ENCODE measurements around the gene ASIC3.

DNA sequence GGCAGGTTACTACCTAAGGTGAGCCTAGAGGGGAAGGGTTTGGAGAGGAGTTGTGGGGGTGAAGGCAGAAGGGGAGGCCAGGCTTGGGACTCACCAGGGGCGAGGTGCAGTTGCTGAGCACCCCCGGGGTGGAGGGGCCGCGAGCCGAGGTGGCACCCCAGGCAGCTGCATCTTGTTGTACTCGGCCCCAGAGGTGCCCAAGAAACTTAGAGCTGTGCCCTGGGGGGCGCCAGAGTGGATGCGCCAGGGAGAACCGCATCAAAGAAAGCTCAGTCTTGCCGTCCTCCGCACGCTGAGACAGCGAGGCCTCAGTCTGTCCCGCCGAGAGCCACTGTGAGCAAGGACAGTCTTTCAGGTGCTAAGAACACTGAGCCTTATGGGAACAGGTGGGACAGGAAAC lies 31.4 kb upstream of the ASIC3 start:
- TF ChIP-seq RFX5 (IDR thresholded peaks at IDR 0.05) = no peak
- TF ChIP-seq RAD21 (conservative IDR thresholded peaks at IDR 0.05 in 1 of 2, IDR thresholded peaks at IDR 0.05 in 1 of 2) = no peak
- TF ChIP-seq, protein P1, sequence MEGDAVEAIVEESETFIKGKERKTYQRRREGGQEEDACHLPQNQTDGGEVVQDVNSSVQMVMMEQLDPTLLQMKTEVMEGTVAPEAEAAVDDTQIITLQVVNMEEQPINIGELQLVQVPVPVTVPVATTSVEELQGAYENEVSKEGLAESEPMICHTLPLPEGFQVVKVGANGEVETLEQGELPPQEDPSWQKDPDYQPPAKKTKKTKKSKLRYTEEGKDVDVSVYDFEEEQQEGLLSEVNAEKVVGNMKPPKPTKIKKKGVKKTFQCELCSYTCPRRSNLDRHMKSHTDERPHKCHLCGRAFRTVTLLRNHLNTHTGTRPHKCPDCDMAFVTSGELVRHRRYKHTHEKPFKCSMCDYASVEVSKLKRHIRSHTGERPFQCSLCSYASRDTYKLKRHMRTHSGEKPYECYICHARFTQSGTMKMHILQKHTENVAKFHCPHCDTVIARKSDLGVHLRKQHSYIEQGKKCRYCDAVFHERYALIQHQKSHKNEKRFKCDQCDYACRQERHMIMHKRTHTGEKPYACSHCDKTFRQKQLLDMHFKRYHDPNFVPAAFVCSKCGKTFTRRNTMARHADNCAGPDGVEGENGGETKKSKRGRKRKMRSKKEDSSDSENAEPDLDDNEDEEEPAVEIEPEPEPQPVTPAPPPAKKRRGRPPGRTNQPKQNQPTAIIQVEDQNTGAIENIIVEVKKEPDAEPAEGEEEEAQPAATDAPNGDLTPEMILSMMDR (IDR thresholded peaks at IDR 0.05) = no peak
- TF ChIP-seq MAZ (IDR thresholded peaks at IDR 0.05; ENCODE audit: borderline replicate concordance, low read depth, low read length) = no peak
- TF ChIP-seq FOSL2 (IDR thresholded peaks at IDR 0.05) = no peak
- no peak for TF ChIP-seq FOSL2 (CRISPR knock-in tag; IDR thresholded peaks at IDR 0.05)
- TF ChIP-seq EP300 (IDR thresholded peaks at IDR 0.05) = no peak
- TF ChIP-seq, protein P2, sequence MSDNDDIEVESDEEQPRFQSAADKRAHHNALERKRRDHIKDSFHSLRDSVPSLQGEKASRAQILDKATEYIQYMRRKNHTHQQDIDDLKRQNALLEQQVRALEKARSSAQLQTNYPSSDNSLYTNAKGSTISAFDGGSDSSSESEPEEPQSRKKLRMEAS (IDR thresholded peaks at IDR 0.05) = no peak
- no peak for TF ChIP-seq JUN (IDR thresholded peaks at IDR 0.05)
- TF ChIP-seq RNF2 (IDR thresholded peaks at IDR 0.05; ENCODE audit: borderline replicate concordance, low read depth) = no peak
- no peak for TF ChIP-seq CEBPB (IDR thresholded peaks at IDR 0.05)
- TF ChIP-seq, protein P3, sequence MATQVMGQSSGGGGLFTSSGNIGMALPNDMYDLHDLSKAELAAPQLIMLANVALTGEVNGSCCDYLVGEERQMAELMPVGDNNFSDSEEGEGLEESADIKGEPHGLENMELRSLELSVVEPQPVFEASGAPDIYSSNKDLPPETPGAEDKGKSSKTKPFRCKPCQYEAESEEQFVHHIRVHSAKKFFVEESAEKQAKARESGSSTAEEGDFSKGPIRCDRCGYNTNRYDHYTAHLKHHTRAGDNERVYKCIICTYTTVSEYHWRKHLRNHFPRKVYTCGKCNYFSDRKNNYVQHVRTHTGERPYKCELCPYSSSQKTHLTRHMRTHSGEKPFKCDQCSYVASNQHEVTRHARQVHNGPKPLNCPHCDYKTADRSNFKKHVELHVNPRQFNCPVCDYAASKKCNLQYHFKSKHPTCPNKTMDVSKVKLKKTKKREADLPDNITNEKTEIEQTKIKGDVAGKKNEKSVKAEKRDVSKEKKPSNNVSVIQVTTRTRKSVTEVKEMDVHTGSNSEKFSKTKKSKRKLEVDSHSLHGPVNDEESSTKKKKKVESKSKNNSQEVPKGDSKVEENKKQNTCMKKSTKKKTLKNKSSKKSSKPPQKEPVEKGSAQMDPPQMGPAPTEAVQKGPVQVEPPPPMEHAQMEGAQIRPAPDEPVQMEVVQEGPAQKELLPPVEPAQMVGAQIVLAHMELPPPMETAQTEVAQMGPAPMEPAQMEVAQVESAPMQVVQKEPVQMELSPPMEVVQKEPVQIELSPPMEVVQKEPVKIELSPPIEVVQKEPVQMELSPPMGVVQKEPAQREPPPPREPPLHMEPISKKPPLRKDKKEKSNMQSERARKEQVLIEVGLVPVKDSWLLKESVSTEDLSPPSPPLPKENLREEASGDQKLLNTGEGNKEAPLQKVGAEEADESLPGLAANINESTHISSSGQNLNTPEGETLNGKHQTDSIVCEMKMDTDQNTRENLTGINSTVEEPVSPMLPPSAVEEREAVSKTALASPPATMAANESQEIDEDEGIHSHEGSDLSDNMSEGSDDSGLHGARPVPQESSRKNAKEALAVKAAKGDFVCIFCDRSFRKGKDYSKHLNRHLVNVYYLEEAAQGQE (IDR thresholded peaks at IDR 0.05) = no peak
- no peak for TF ChIP-seq POLR2A (IDR thresholded peaks at IDR 0.05; ENCODE audit: low read length)
- TF ChIP-seq TP53 (CRISPR knock-in tag; IDR thresholded peaks at IDR 0.05) = no peak
- no peak for TF ChIP-seq HEYL (CRISPR knock-in tag; IDR thresholded peaks at IDR 0.05)

Measured in A549 (cell line).